OCI-LY7 (cell line): Measurements from ENCODE around the gene GALNT15.

Source experiments
- EZH2phosphoT487 ChIP-seq: fragments of 200-600 bp; sonication (generic); IDR thresholded peaks from 2 replicates; pipeline ENCODE4 v1.6.1; 2018; ENCODE audit warnings: low read depth, borderline replicate concordance, mild to moderate bottlenecking, mixed run types, antibody characterized with exemption, low read length, moderate library complexity, mixed read lengths
- TF ChIP-seq, protein P1 (sequence below): fragments of 200-600 bp; sonication (generic); conservative IDR thresholded peaks from 2 replicates; pipeline ENCODE4 v1.5.1; 2014; ENCODE audit warnings: mild to moderate bottlenecking, antibody characterized with exemption, low read length, moderate library complexity, mixed read lengths

GRCh38 chr3:16146015-16146730 is 28.3 kb upstream of the GALNT15 start:
- TF ChIP-seq, protein P1, sequence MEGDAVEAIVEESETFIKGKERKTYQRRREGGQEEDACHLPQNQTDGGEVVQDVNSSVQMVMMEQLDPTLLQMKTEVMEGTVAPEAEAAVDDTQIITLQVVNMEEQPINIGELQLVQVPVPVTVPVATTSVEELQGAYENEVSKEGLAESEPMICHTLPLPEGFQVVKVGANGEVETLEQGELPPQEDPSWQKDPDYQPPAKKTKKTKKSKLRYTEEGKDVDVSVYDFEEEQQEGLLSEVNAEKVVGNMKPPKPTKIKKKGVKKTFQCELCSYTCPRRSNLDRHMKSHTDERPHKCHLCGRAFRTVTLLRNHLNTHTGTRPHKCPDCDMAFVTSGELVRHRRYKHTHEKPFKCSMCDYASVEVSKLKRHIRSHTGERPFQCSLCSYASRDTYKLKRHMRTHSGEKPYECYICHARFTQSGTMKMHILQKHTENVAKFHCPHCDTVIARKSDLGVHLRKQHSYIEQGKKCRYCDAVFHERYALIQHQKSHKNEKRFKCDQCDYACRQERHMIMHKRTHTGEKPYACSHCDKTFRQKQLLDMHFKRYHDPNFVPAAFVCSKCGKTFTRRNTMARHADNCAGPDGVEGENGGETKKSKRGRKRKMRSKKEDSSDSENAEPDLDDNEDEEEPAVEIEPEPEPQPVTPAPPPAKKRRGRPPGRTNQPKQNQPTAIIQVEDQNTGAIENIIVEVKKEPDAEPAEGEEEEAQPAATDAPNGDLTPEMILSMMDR = no peak
- no peak for TF ChIP-seq EZH2phosphoT487
